LNCAP (cell line): ENCODE data around the gene CPSF4L.

Experiments
- TF ChIP-seq, protein P1 (sequence below): fragments of 450-650 bp; IDR thresholded peaks from 2 replicates; pipeline ENCODE4 v1.5.1; 2017; ENCODE audit warnings: mild to moderate bottlenecking

CPSF4L gene

DNA sequence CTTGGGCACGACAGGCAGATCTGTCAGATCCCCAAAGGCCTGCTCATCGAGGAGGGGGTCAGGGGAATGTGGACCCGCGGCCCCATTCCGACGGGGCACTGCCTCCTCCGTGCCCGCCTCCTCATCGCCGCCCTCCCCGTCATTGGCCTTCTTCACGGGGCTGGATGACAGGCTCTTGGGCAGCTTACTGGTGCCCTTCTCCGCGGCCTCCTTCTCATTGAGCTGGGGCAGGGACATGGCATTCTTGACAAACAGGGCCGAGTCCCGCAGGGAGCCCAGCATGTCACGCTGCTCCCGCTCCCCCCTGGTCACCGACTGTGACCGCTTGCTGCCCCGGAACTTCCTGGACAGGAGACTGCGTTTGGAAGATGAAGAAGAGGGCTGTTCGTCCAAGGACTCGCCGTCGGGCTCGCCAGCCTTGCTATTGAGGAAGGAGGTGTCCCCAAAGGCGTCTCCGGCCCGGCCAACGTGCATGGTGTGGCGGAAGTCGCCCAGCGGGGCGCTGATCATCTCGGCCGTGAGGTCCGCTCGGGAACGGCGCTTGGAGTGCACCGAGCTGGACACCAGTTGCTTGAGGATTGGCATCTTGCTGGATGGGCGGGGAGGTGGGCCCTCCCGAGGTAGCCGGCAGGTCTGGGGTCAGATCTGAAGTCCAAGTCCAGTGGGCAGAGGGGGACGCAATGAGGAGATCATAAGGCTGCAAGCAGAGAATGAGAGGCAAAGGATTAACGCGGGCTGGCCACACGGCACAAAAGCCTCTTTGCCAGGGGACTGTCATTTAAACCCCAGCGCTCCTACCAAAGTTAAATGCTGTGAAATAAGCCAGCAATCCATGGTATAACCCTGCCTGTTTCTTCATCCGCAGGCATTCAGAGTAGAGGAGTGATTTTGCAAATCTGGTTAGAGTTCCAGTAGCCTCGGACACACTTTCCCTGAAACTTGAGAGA, 24.5 kb upstream of the CPSF4L start:
- TF ChIP-seq, protein P1, sequence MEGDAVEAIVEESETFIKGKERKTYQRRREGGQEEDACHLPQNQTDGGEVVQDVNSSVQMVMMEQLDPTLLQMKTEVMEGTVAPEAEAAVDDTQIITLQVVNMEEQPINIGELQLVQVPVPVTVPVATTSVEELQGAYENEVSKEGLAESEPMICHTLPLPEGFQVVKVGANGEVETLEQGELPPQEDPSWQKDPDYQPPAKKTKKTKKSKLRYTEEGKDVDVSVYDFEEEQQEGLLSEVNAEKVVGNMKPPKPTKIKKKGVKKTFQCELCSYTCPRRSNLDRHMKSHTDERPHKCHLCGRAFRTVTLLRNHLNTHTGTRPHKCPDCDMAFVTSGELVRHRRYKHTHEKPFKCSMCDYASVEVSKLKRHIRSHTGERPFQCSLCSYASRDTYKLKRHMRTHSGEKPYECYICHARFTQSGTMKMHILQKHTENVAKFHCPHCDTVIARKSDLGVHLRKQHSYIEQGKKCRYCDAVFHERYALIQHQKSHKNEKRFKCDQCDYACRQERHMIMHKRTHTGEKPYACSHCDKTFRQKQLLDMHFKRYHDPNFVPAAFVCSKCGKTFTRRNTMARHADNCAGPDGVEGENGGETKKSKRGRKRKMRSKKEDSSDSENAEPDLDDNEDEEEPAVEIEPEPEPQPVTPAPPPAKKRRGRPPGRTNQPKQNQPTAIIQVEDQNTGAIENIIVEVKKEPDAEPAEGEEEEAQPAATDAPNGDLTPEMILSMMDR: no peak

DNA sequence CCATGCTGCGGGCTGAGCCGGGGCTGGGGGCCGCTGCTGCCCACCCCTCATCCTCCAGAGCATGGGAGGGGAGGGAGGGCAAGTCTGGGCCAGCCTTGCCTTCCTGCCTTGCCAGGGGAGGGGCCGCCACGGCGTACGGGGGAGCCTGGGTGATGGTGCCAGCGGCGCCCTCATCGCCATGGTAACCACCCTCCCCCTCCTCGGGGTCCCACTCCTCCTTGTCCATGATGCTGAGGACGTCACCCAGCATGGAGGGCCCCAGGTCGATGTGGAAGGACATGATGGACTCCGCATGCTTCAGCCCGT, 23.9 kb upstream of the CPSF4L start:
- TF ChIP-seq, protein P1: no peak

DNA sequence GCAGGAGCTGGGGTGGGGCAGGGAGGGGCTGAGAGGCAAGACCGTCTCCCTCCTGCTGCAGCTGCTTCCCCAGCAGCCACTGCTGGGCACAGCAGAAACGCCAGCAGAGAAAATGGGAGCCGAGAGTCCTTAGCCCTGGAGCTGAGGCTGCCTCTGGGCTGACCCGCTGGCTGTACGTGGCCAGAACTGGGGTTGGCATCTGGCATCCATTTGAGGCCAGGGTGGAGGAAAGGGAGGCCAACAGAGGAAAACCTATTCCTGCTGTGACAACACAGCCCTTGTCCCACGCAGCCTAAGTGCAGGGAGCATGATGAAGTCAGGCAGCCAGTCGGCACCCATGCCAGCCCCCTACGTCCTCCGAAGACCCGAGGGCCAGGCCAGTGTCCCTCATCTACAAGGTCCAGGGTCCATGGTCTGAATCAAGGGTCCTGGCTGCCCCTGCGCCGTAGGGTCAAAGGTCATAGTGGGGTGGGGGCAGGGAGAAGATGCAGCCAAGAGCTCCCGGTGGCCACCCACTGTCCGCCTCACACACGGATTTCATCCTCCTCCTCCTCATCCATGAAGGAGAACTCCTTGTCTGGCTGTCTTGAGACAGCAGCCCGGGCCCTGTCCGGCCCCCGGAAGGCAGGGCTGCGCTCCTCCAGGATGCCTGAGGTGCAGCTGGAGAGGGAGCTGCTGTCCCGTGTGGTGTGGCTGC, 23.4 kb upstream of the CPSF4L start:
- TF ChIP-seq, protein P1: no peak

DNA sequence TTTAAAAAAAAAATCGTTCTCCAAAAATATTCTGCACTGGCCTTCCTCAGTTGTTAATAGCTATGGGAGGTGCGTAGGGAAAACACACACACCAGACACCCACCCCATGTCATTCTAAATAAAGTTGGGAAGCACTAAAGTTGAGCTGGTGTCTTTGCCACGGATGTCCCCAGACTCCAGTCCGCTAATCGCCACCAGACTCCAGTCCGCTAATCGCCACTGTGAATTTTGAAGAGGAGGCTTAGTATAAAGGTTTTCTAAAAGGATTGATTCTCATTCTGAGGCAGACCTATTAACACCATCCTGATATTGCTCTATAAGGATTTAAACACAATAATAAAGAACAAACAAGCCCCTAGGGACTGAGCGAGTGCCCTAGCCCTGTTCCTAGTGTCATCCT, 22.7 kb upstream of the CPSF4L start:
- TF ChIP-seq, protein P1: no peak

DNA sequence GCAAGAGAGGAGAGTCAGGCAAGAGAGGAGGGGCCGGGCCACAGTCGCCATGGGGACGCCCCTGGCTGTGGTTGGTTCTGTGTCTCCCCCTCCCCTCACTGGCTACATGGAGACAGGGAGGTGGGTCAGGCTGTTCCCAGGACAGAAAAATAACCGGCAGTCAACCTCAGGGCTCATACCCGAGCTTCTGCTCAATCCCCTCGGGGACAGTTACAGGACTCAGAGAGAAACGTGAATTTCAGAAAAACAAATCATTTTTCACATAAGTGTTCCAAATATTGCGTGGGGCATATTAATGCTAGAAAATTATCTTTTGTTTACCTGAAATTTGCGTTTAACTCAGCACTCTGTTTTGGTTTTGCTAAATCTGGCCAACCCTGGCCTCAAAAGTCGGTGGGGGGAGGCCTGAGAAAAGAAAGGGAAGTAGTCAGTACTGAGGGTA, 22.2 kb upstream of the CPSF4L start:
- TF ChIP-seq, protein P1: no peak

DNA sequence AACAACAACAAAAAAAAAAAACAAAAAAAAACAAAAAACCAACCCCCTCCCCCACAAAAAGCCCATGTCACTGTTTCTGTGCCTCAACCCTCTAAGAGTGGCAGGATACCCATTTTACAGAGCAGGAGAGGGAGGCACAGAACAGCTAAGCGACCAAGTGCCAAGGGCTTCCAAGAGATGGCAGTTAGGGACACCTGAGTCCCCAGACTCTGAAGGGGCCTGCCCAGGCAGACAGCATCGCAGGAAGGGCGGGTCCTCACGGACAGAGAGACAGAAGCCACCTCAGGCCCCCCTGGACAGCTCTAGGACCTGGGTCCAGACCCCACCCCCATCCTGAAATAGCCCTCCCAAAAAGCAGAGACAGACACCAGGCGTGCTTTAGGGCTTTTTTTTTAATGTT, 21.6 kb upstream of the CPSF4L start:
- TF ChIP-seq, protein P1: no peak

DNA sequence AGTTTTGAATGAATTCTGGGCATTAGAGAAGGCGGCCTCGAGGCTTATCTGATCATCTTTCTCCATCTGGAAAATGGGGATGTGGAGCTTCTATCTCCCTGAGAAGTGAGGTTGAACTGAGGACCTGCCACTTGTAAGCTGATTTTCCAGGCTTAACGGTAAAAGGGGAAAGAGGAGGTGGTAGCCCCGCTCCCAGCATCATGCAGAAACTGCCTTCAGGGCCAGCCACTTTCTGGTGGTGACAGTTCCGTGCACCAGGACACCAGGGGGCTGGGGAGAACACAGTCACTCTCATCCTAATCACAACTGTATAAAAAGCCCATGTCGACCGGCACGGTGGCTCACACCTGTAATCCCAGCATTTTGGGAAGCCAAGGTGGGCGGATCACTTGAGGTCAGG, 20.9 kb upstream of the CPSF4L start:
- TF ChIP-seq, protein P1: no peak
